GM19468 (cell line): ENCODE data around the gene OR11H12.
"Not testable (repeated sequence)": the region's sequence is repeated elsewhere in the genome, so short reads cannot be mapped to it uniquely, and the experiment has no call there.

ENCODE experiments used
- ATAC-seq: cut with Tn5 transposase; IDR thresholded peaks from one replicate; pipeline ENCODE4 v1.9.1; 2021; ENCODE audit warnings: mild to moderate bottlenecking, moderate library complexity, moderate number of reproducible peaks; ENCODE audit not compliant: unreplicated experiment; ENCODE audit errors: extremely low read depth

OR11H12 gene, protein sequence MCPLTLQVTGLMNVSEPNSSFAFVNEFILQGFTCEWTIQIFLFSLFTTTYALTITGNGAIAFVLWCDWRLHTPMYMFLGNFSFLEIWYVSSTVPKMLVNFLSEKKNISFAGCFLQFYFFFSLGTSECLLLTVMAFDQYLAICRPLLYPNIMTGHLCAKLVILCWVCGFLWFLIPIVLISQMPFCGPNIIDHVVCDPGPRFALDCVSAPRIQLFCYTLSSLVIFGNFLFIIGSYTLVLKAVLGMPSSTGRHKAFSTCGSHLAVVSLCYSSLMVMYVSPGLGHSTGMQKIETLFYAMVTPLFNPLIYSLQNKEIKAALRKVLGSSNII

GRCh38 chr14:18600817-18601216, at the start of gene OR11H12:
TSS of gene OR11H12 (plus strand) at chr14:18601117. CDS start at chr14:18601117, 0 bp downstream.
- not testable (repeated sequence) for ATAC-seq

DNA sequence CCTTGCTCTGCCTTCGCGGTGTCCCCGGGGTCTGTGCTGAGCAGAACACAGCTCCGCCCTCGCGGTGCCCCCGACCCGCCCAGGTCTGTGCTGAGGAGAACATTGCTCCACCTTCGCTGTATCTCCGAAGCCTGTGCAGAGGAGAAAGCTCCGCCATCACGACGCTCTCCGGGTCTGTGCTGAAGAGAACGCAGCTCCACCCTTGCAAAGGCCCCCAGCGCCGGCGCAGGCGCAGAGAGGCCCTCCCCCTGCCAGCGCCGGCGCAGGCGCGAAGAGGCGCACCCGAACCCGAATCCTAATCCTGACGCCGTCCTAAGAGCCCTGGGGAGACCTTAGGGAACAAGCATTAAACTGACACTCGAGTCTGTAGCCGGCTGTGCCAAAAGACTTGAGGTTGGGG, 18.0 kb upstream of the OR11H12 start:
- ATAC-seq = not testable (repeated sequence)

GRCh38 chr14:18626610-18627213, 25.8 kb downstream of the OR11H12 start:
- ATAC-seq = not testable (repeated sequence)

- ATAC-seq = not testable (repeated sequence)
Measured at GRCh38 chr14:18636066-18636465, 35.1 kb downstream of the OR11H12 start.

DNA sequence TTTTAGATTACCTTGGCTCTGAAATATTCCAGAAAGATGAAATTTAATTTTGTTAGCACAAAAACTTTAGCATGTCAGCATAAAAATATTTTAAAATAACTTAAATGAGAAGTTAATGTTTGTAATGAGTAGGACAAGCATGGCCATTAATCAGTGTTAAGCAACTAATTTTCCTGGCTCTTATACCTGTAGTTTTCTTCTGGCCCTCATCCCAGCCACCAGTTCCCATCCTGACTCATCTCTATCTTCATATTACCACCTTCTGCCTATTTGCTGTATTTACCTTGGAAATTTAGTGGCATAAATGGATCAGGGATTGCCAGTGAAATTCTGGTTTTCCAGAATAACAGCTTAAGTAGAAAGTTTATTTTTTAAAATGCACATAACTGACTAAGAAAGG, 37.1 kb downstream of the OR11H12 start:
- not testable (repeated sequence) for ATAC-seq

DNA sequence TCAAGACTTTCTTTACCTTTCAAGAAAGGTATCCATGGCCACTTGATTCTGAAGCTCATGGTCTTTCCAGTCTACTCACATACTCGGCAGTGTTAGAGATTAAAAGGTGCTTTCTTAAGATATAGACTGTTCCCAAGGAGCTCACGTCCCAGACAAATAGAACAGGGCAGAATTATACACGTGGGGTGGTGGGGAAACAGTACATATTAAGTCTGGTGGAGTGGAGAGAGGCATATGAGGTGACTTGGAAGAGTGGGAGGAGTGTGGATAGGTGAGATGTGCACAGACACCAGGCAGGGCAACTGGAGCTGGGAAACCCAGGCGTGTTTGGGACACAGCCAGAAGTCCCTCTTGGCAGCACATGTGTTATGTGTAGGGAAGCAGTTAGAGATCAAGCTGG, 37.9 kb downstream of the OR11H12 start:
- ATAC-seq = not testable (repeated sequence)

- ATAC-seq = not testable (repeated sequence)
Measured at GRCh38 chr14:18646075-18646730, 45.3 kb downstream of the OR11H12 start.
